HepG2 (cell line): Measurements from ENCODE around the gene LBX2. TPM values are rescaled to one million over a fixed set of nuclear protein-coding genes. Genes with fewer than 3 reads are reported as not detected.
A peak's percentile ranks its signal among the peaks of the same experiment; 100 is the strongest.

Experiments
- AGO1 ChIP-seq: fragments of 200-400 bp; formaldehyde crosslinking; IDR thresholded peaks from 2 replicates; pipeline ENCODE4 v1.6.1; 2017; ENCODE audit warnings: mild to moderate bottlenecking, low read depth, low read length, moderate library complexity; ENCODE audit not compliant: poor library complexity, severe bottlenecking
- KDM4B ChIP-seq: sonication (generic); formaldehyde crosslinking; IDR thresholded peaks from 2 replicates; pipeline ENCODE4 v1.4.0; 2020; ENCODE audit warnings: missing genetic modification reagents
- MAF1 ChIP-seq: sonication (generic); formaldehyde crosslinking; IDR thresholded peaks from 2 replicates; pipeline ENCODE4 v1.5.0; 2020; ENCODE audit warnings: missing genetic modification reagents, borderline replicate concordance
- NCOA1 ChIP-seq: sonication (generic); formaldehyde crosslinking; IDR thresholded peaks from 2 replicates; pipeline ENCODE4 v1.9.0; 2021; ENCODE audit warnings: missing genetic modification reagents
- SMC3 ChIP-seq: IDR thresholded peaks from 2 replicates; pipeline ENCODE4 v1.6.1; 2011; ENCODE audit warnings: low read length, improper control_type of control experiment
- ZKSCAN8 ChIP-seq: IDR thresholded peaks from 2 replicates; pipeline ENCODE4 v1.6.1; 2016; ENCODE audit warnings: borderline replicate concordance, missing genetic modification reagents, missing compliant biosample characterization
- ZNF296 ChIP-seq: sonication (generic); formaldehyde crosslinking; conservative IDR thresholded peaks from 2 replicates; pipeline ENCODE4 v1.5.0; 2020; ENCODE audit warnings: mild to moderate bottlenecking, missing genetic modification reagents
- ZNF572 ChIP-seq: sonication (generic); formaldehyde crosslinking; IDR thresholded peaks from 2 replicates; pipeline ENCODE4 v1.5.1; 2020; ENCODE audit warnings: mild to moderate bottlenecking, missing genetic modification reagents
- ZNF670 ChIP-seq: sonication (generic); formaldehyde crosslinking; IDR thresholded peaks from 2 replicates; pipeline ENCODE4 v1.8.0; 2022; ENCODE audit warnings: mild to moderate bottlenecking, missing genetic modification reagents, borderline replicate concordance
- ZSCAN29 ChIP-seq: sonication (generic); formaldehyde crosslinking; conservative IDR thresholded peaks from 2 replicates; pipeline ENCODE4 v1.4.0; 2020; ENCODE audit warnings: mild to moderate bottlenecking, missing genetic modification reagents
- polyA plus RNA-seq, 8 experiments: library from polyadenylated mRNA; depleted of rRNA in 3 of 8; stranded (reverse) in 7 of 8; unstranded in 1 of 8; fragments of >200 nt; fragmentation: Illumina TruSeq in 4 of 8; extraction: Trizol in 4 of 8; gene quantifications; 2 replicates each; pipeline versions ENCODE4 v1.2.1 to v1.2.3, GENCODE V29; 2011 to 2016; ENCODE audit warnings: low read depth in 4 of 8, missing spikeins in 1 of 8, mixed read lengths in 1 of 8; ENCODE audit not compliant: insufficient read depth in 1 of 8
- total RNA-seq, 5 experiments: library from RNA; depleted of rRNA; stranded (reverse); fragments of >200 nt; fragmentation: Illumina TruSeq; extraction: Trizol; gene quantifications; 2 replicates each; pipeline ENCODE4 v1.2.3, GENCODE V29; 2016; ENCODE audit warnings: low read depth in 1 of 5
- TF ChIP-seq, protein P1 (sequence below): sonication (generic); formaldehyde crosslinking; IDR thresholded peaks from 2 replicates; pipeline ENCODE4 v1.5.0; 2020; ENCODE audit warnings: mild to moderate bottlenecking, missing genetic modification reagents, borderline replicate concordance
- TF ChIP-seq, protein P2 (sequence below): IDR thresholded peaks from 2 replicates; pipeline ENCODE4 v1.6.1; 2016; ENCODE audit warnings: missing biosample characterization, missing genetic modification reagents, low read depth
- TF ChIP-seq, protein P3 (sequence below), 2 experiments: sonication (generic) in 1 of 2; formaldehyde crosslinking in 1 of 2; IDR thresholded peaks; 2 replicates each; pipeline versions ENCODE4 v1.5.1 to v1.6.1; 2011 to 2020; ENCODE audit warnings: borderline replicate concordance in 1 of 2, low read depth in 1 of 2, low read length in 1 of 2, mild to moderate bottlenecking in 1 of 2, missing genetic modification reagents in 1 of 2, moderate library complexity in 1 of 2
- TF ChIP-seq, protein P4 (sequence below): IDR thresholded peaks from 2 replicates; pipeline ENCODE4 v1.6.1; 2016; ENCODE audit warnings: low read depth
- TF ChIP-seq, protein P5 (sequence below), 2 experiments: sonication (generic) in 1 of 2; formaldehyde crosslinking in 1 of 2; IDR thresholded peaks; 2 replicates each; pipeline versions ENCODE4 v1.4.0 to v1.6.1; 2018 to 2020; ENCODE audit warnings: missing genetic modification reagents in 2 of 2, borderline replicate concordance in 1 of 2, low read depth in 1 of 2, mild to moderate bottlenecking in 1 of 2, missing biosample characterization in 1 of 2

Gene LBX2
- total and polyA plus RNA-seq, 2 of the 13 experiments (the other 11 are each of a cell fraction or from before 2014, with no cell fraction given): 6.4 to 8.1 TPM

DNA sequence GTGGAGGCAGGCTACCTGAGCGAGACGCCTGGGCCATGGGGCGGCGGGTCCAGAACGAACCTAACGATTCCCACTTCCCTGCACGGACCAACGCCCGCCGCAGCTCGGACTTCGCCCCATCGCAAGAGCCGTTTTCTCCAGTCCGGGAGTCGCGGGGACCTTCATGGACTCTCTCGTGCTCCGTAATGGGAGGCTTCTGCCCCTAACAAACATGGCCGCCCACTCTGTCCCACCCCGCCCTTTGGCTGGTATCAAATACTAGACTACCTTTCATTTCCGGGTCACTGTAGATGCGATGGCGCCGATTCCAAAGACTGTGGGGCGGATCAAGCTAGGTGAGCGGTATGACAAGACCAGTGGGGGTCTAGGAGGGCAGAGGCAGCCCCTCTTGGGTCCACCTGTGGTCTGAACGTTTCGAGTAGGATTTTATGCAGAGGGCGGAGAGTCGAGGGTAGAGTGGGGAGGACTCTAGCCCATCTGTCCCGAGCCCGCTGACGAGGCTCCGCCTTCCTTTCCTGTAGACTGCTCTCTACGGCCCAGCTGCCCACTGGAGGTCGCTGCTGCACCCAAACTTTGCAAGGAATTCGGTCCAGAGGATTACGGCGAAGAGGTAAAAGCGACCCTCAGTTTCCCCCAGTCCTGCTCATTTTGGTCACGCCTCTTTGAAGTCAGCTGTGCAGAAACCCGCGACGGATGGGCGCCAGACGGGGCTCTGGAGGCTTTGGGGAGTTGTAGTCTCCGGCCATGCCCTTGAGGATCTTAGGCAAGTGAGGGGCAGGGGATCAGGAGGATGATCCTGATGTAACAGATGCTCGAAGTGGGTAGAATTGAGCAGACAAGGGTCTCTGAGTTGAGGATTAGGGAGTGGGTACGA is 16.4 kb downstream of the LBX2 start, which contains the start of the genes CCDC142 and TTC31 (continued):
- TF ChIP-seq, protein P1, sequence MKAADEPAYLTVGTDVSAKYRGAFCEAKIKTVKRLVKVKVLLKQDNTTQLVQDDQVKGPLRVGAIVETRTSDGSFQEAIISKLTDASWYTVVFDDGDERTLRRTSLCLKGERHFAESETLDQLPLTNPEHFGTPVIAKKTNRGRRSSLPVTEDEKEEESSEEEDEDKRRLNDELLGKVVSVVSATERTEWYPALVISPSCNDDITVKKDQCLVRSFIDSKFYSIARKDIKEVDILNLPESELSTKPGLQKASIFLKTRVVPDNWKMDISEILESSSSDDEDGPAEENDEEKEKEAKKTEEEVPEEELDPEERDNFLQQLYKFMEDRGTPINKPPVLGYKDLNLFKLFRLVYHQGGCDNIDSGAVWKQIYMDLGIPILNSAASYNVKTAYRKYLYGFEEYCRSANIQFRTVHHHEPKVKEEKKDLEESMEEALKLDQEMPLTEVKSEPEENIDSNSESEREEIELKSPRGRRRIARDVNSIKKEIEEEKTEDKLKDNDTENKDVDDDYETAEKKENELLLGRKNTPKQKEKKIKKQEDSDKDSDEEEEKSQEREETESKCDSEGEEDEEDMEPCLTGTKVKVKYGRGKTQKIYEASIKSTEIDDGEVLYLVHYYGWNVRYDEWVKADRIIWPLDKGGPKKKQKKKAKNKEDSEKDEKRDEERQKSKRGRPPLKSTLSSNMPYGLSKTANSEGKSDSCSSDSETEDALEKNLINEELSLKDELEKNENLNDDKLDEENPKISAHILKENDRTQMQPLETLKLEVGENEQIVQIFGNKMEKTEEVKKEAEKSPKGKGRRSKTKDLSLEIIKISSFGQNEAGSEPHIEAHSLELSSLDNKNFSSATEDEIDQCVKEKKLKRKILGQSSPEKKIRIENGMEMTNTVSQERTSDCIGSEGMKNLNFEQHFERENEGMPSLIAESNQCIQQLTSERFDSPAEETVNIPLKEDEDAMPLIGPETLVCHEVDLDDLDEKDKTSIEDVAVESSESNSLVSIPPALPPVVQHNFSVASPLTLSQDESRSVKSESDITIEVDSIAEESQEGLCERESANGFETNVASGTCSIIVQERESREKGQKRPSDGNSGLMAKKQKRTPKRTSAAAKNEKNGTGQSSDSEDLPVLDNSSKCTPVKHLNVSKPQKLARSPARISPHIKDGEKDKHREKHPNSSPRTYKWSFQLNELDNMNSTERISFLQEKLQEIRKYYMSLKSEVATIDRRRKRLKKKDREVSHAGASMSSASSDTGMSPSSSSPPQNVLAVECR: peak; percentile 95
- TF ChIP-seq AGO1 (peak; percentile 44), NCOA1 (CRISPR knock-in tag) (peak; percentile 98), ZNF572 (CRISPR knock-in tag) (peak; percentile 83; the same call in 1 of the 2 replicates), ZKSCAN8 (peak; percentile 55), MAF1 (CRISPR knock-in tag) (0 out of 2 replicates have a peak, but pooled peaks have one; percentile 66), KDM4B (CRISPR knock-in tag) (peak; percentile 17; the same call in 1 of the 2 replicates), ZNF296 (CRISPR knock-in tag) (no peak), ZSCAN29 (0 out of 2 replicates have a peak, but pooled peaks have one; percentile 42), ZNF670 (CRISPR knock-in tag) (peak; percentile 86; the same call in 1 of the 2 replicates), SMC3 (peak; percentile 89)
- TF ChIP-seq, protein P2, sequence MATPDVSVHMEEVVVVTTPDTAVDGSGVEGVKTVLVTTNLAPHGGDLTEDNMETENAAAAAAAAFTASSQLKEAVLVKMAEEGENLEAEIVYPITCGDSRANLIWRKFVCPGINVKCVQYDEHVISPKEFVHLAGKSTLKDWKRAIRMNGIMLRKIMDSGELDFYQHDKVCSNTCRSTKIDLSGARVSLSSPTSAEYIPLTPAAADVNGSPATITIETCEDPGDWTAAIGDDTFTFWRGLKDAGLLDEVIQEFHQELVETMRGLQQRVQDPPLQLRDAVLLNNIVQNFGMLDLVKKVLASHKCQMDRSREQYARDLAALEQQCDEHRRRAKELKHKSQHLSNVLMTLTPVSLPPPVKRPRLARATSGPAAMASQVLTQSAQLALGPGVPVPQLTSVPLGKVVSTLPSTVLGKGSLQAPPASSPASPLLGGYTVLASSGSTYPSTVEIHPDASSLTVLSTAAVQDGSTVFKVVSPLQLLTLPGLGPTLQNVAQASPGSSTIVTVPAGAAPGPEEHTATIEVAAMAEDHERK (CRISPR knock-in tag): peak; percentile 49; the same call in 1 of the 2 replicates
- TF ChIP-seq, protein P3, sequence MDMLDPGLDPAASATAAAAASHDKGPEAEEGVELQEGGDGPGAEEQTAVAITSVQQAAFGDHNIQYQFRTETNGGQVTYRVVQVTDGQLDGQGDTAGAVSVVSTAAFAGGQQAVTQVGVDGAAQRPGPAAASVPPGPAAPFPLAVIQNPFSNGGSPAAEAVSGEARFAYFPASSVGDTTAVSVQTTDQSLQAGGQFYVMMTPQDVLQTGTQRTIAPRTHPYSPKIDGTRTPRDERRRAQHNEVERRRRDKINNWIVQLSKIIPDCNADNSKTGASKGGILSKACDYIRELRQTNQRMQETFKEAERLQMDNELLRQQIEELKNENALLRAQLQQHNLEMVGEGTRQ (IDR thresholded peaks at IDR 0.05; ENCODE audit: low read depth, low read length): no peak
- TF ChIP-seq, protein P3 (CRISPR knock-in tag; IDR thresholded peaks at IDR 0.05; ENCODE audit: borderline replicate concordance): peak; percentile 50; the same call in 1 of the 2 replicates
- TF ChIP-seq, protein P4, sequence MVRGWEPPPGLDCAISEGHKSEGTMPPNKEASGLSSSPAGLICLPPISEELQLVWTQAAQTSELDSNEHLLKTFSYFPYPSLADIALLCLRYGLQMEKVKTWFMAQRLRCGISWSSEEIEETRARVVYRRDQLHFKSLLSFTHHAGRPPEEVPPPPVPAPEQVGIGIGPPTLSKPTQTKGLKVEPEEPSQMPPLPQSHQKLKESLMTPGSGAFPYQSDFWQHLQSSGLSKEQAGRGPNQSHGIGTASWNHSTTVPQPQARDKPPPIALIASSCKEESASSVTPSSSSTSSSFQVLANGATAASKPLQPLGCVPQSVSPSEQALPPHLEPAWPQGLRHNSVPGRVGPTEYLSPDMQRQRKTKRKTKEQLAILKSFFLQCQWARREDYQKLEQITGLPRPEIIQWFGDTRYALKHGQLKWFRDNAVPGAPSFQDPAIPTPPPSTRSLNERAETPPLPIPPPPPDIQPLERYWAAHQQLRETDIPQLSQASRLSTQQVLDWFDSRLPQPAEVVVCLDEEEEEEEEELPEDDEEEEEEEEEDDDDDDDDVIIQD: peak; percentile 71
- TF ChIP-seq, protein P5, sequence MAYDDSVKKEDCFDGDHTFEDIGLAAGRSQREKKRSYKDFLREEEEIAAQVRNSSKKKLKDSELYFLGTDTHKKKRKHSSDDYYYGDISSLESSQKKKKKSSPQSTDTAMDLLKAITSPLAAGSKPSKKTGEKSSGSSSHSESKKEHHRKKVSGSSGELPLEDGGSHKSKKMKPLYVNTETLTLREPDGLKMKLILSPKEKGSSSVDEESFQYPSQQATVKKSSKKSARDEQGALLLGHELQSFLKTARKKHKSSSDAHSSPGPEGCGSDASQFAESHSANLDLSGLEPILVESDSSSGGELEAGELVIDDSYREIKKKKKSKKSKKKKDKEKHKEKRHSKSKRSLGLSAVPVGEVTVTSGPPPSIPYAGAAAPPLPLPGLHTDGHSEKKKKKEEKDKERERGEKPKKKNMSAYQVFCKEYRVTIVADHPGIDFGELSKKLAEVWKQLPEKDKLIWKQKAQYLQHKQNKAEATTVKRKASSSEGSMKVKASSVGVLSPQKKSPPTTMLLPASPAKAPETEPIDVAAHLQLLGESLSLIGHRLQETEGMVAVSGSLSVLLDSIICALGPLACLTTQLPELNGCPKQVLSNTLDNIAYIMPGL (CRISPR knock-in tag; IDR thresholded peaks at IDR 0.05; ENCODE audit: borderline replicate concordance in 1 of 2, low read depth in 1 of 2): peak; percentile 95
